Keratinocyte (primary cell): ENCODE measurements around the gene GRK5.
"Not testable (repeated sequence)": the region's sequence is repeated elsewhere in the genome, so short reads cannot be mapped to it uniquely, and the experiment has no call there.

Experiments used
- CTCF ChIP-seq, 3 experiments: IDR thresholded peaks in 1 of 3; conservative IDR thresholded peaks in 1 of 3; optimal IDR thresholded peaks in 1 of 3; 2 replicates in 2 of 3; 3 replicates in 1 of 3; pipeline versions ENCODE3 to v1.5.1; 2011; ENCODE audit warnings: low read length in 3 of 3, mild to moderate bottlenecking in 3 of 3, moderate library complexity in 2 of 3, control low read depth in 1 of 3, inconsistent platforms in 1 of 3; ENCODE audit not compliant: insufficient read depth in 2 of 3; ENCODE audit errors: extremely low read depth in 1 of 3
- EZH2 ChIP-seq: IDR thresholded peaks from one replicate; pipeline ENCODE4 v1.6.1; 2012; ENCODE audit warnings: inconsistent platforms, mild to moderate bottlenecking, low read length, moderate library complexity

GRCh38 chr10:119239015-119239414, 31.6 kb downstream of the GRK5 start:
- not testable (repeated sequence) for TF ChIP-seq CTCF (optimal IDR thresholded peaks at IDR 0.05 in 1 of 3, IDR thresholded peaks at IDR 0.05 in 1 of 3, conservative IDR thresholded peaks at IDR 0.05 in 1 of 3; ENCODE audit: extremely low read depth in 1 of 3, insufficient read depth in 2 of 3, low read length in 3 of 3); EZH2
